ENCODE data around the gene NOL4L. TPM values are rescaled to one million over a fixed set of nuclear protein-coding genes. Genes with fewer than 3 reads are reported as not detected.

NOL4L gene
- total and polyA plus RNA-seq, 9 donors: 3.3 to 17.1 (median 10.6) TPM

DNA sequence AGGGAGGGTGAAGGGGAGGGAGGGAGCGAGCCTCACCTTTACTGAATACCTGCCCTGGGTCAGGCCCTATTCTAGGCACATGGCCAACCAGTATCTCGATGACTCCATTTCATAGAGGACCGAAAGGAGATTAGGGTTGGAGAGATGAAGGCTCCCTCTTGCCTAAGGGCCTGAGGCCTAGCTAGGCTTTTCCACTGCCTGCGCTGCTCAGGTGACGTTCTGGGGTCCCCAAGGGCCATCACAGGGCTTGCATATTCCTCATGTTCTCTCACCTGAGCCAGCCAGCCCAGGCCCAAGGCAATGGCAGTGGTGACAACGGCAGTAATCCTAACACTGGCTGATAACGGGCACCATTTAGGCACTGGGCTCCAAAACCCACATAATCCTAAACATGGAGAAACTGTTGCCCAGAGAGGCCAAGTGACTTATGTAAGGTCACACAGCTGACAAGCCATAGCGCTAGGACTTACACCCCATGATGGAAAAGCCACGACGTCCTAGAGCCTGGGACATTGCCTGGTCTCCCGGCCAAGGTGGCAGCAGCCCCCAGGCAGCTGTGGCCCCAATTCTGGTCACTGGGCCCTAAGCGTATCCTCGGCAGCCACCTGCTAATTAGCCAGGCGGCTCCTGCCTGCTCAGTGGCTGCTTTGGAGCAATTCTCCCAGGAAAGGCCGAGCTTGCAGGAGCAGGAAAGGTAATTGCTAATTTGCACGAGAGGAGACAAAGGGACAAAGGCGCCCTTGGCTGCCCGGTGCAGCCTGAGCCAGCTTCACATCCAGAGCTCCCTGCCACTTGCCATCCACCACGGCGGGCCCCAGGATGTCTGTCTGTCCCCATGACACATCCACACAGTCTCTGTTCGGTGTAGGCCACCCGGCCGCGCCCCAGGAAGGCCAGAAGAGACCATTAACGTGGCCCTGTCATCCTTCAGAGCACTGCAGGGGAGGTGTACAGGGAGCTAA, 21.5 kb downstream of the NOL4L start:
- DNase-seq: no peak
- Histone ChIP-seq H3K4me3 (no peak overlapping the region), H3K9me3 (no peaks in the 10 kb centered on the region), H3K27me3 (no peaks in the 10 kb centered on the region), H3K27ac (no peak overlapping the region), H3K36me3 (no peaks in the 10 kb centered on the region), H3K4me1 (ENCODE audit: insufficient read depth) (no peaks in the 10 kb centered on the region)
- WGBS, 3 donors: 88 to 91% (median 88%) methylated on average over 25 of the region's 25 CpGs
- intact Hi-C loops (cut with DNase I): no loop called here
- TF ChIP-seq, protein P1, sequence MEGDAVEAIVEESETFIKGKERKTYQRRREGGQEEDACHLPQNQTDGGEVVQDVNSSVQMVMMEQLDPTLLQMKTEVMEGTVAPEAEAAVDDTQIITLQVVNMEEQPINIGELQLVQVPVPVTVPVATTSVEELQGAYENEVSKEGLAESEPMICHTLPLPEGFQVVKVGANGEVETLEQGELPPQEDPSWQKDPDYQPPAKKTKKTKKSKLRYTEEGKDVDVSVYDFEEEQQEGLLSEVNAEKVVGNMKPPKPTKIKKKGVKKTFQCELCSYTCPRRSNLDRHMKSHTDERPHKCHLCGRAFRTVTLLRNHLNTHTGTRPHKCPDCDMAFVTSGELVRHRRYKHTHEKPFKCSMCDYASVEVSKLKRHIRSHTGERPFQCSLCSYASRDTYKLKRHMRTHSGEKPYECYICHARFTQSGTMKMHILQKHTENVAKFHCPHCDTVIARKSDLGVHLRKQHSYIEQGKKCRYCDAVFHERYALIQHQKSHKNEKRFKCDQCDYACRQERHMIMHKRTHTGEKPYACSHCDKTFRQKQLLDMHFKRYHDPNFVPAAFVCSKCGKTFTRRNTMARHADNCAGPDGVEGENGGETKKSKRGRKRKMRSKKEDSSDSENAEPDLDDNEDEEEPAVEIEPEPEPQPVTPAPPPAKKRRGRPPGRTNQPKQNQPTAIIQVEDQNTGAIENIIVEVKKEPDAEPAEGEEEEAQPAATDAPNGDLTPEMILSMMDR (IDR thresholded peaks at IDR 0.05): no peak
- no peak for TF ChIP-seq EP300 (IDR thresholded peaks at IDR 0.05)
- no peak for TF ChIP-seq POLR2A (IDR thresholded peaks at IDR 0.05)

DNA sequence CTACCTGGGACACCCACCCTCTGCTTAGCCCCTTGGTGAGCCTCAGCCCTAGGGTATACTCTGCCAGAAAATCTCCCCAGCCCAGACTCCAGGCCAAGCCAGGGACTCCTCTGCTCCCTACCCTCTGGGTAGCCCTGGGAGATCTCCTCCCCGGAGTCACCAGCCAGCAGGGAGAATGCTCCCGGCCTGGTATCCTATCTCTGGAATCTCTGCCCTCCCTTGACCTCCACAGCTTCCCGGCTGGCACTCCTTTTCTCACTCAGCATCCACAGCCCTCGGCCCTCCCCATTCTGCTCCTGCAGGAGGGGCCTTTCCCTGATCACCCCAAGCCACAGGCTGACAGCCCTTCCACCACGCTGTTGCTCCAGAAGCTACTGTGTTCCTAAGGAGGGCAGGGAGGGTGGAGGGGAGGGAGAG, 22.6 kb downstream of the NOL4L start:
- no peaks in the 10 kb centered on the region for H3K27me3 ChIP-seq
- no peaks in the 10 kb centered on the region for H3K4me1 ChIP-seq (ENCODE audit: insufficient read depth)
- DNase-seq: no peak
- no peaks in the 10 kb centered on the region for H3K9me3 ChIP-seq
- H3K27ac ChIP-seq: no peak overlapping the region
- H3K4me3 ChIP-seq: no peak overlapping the region
- no peak for TF ChIP-seq POLR2A (IDR thresholded peaks at IDR 0.05)
- TF ChIP-seq, protein P1 (IDR thresholded peaks at IDR 0.05): no peak
- TF ChIP-seq EP300 (IDR thresholded peaks at IDR 0.05): no peak
- WGBS, 3 donors: 45 to 56% (median 52%) methylated on average over 5 of the region's 5 CpGs
- H3K36me3 ChIP-seq: no peaks in the 10 kb centered on the region
- intact Hi-C loops (cut with DNase I): no loop called here

DNA sequence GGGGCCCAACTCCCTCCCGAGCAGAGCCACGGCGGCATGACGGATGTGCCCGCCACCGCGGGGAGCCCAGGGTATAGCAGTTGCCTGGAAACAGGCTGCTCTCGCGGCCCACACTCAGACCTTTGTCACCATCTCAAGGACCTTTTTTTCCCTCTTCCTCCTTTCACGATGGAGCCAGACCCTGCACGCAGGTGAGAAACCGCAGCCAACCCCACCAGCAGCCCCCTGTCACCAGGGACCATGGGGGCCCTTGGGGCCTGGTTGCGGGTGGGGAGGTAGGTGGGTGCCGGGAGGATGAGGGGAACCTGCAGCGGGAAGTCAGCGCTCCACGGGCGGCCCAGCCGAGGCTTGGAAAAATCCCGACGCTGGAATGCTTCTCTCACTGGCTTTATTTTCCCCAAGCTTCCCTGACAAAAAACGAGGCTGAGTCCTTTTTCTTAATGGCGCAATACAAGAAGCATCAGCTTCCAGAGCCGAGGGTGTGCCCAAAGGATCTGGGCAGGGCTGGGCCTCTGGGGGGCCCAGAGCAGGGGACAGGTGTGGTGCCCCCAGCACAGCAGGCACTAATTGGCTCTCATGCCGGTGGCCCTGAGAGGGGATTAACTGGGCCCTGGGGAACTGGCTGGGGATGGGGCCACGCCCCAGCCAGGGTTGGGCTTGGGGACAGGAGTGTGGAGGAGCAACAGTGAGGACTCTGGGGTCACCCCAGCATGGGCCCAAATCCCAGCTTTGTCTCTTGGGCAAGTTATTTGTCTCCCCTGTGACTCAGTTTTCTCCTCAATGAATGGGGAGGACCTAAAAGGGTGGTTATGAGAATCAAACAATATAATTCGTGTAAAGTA, 23.9 kb downstream of the NOL4L start:
- no peak for TF ChIP-seq EP300 (IDR thresholded peaks at IDR 0.05)
- no peak for TF ChIP-seq POLR2A (IDR thresholded peaks at IDR 0.05)
- TF ChIP-seq, protein P1 (IDR thresholded peaks at IDR 0.05): no peak
- no peak for DNase-seq
- no peaks in the 10 kb centered on the region for H3K36me3 ChIP-seq
- H3K4me1 ChIP-seq (ENCODE audit: insufficient read depth): no peaks in the 10 kb centered on the region
- no peaks in the 10 kb centered on the region for H3K9me3 ChIP-seq
- H3K4me3 ChIP-seq: no peak overlapping the region
- no peak overlapping the region for H3K27ac ChIP-seq
- no peaks in the 10 kb centered on the region for H3K27me3 ChIP-seq
- WGBS, 3 donors: 55 to 58% (median 57%) methylated on average over 27 of the region's 27 CpGs
- intact Hi-C loops (cut with DNase I): no loop called here

DNA sequence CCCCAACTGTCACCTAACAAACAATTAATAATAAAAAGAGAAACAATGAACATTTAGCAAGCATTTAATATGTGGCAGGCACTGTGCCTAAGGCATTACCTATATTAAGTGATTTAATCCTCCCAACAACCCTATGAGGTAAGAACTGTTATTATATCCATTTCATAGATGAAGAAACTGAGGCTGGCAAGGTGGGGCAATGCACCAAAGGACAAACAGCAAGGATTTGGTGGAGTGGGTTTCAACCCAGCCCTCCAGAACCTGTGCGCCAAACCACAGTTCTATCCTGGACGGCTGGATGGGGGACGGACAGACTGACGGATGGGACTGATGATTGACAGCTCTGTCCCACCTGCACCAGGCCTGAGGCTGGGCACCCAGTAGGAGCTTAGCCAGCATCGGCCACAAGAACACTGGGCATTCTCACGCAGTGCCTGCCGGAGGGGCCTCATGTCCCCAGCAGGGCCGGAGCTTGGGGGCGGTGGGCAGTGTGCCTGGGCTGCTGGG, 24.6 kb downstream of the NOL4L start:
- intact Hi-C loops (cut with DNase I): no loop called here
- no peak overlapping the region for H3K27ac ChIP-seq
- WGBS, 3 donors: 83 to 92% (median 86%) methylated on average over 8 to 9 of the region's 9 CpGs

More for the DNA sequence above, 24.6 kb downstream of the NOL4L start:
- no peaks in the 10 kb centered on the region for H3K27me3 ChIP-seq
- no peaks in the 10 kb centered on the region for H3K36me3 ChIP-seq
- no peaks in the 10 kb centered on the region for H3K4me1 ChIP-seq (ENCODE audit: insufficient read depth)
- DNase-seq: no peak
- no peak overlapping the region for H3K4me3 ChIP-seq
- TF ChIP-seq, protein P1 (IDR thresholded peaks at IDR 0.05): no peak
- TF ChIP-seq EP300 (IDR thresholded peaks at IDR 0.05) (no peak), POLR2A (IDR thresholded peaks at IDR 0.05) (no peak)
- no peaks in the 10 kb centered on the region for H3K9me3 ChIP-seq
